ENCODE results near the gene PHLDA3.
A peak's percentile ranks its signal among the peaks of the same experiment; 100 is the strongest.

PHLDA3 gene

GRCh38 chr1:201468844-201469644 is at the start of gene PHLDA3:
TSS of gene PHLDA3 (minus strand) at chr1:201469188. CDS start at chr1:201468786, 402 bp downstream.
- Mint-ChIP-seq H3K27ac (no peak within 1 kb of the TSS), H3K36me3 (no peaks in the 10 kb centered on the region), H3K4me1 (no peaks in the 10 kb centered on the region), H3K27me3 (peaks cover 36% of the 10 kb centered on the region), H3K9me3 (no peaks in the 10 kb centered on the region), H3K4me3 (peak within 1 kb of the TSS; percentile 73)
- no peak for DNase-seq (ENCODE audit: low spot score in 2 of 2)
- ATAC-seq (ENCODE audit: low read depth) = peak; percentile 57

GRCh38 chr1:201518071-201518470 is 49.1 kb upstream of the PHLDA3 start:
- H3K9me3 Mint-ChIP-seq = no peaks in the 10 kb centered on the region
- H3K27ac Mint-ChIP-seq = no peak overlapping the region
- peaks cover 3% of the 10 kb centered on the region for H3K4me1 Mint-ChIP-seq
- peaks cover 25% of the 10 kb centered on the region for H3K36me3 Mint-ChIP-seq
- no peak overlapping the region for H3K4me3 Mint-ChIP-seq
- H3K27me3 Mint-ChIP-seq = no peaks in the 10 kb centered on the region
- DNase-seq (ENCODE audit: low spot score in 2 of 2) (no peak), ATAC-seq (ENCODE audit: low read depth) (no peak)

GRCh38 chr1:201517631-201518030 is 48.6 kb upstream of the PHLDA3 start:
- Mint-ChIP-seq H3K36me3 (peaks cover 25% of the 10 kb centered on the region), H3K9me3 (no peaks in the 10 kb centered on the region), H3K4me3 (no peak overlapping the region), H3K27me3 (no peaks in the 10 kb centered on the region), H3K27ac (no peak overlapping the region), H3K4me1 (peaks cover 3% of the 10 kb centered on the region)
- ATAC-seq (ENCODE audit: low read depth) (no peak), DNase-seq (ENCODE audit: low spot score in 2 of 2) (no peak)

GRCh38 chr1:201516511-201517127 is 47.6 kb upstream of the PHLDA3 start:
- Mint-ChIP-seq H3K36me3 (peaks cover 19% of the 10 kb centered on the region), H3K9me3 (no peaks in the 10 kb centered on the region), H3K27ac (no peak overlapping the region), H3K4me3 (no peak overlapping the region), H3K27me3 (no peaks in the 10 kb centered on the region), H3K4me1 (peaks cover 5% of the 10 kb centered on the region)
- DNase-seq (ENCODE audit: low spot score in 2 of 2) (no peak), ATAC-seq (ENCODE audit: low read depth) (no peak)

GRCh38 chr1:201515895-201516294 is 46.9 kb upstream of the PHLDA3 start:
- Mint-ChIP-seq H3K9me3 (no peaks in the 10 kb centered on the region), H3K27me3 (no peaks in the 10 kb centered on the region), H3K4me1 (peaks cover 5% of the 10 kb centered on the region), H3K4me3 (no peak overlapping the region), H3K27ac (no peak overlapping the region), H3K36me3 (peaks cover 16% of the 10 kb centered on the region)
- DNase-seq (ENCODE audit: low spot score in 2 of 2) (no peak), ATAC-seq (ENCODE audit: low read depth) (no peak)

- H3K4me3 Mint-ChIP-seq = no peak overlapping the region
- H3K36me3 Mint-ChIP-seq = peaks cover 16% of the 10 kb centered on the region
- no peak for DNase-seq (ENCODE audit: low spot score in 2 of 2)
- no peak overlapping the region for H3K27ac Mint-ChIP-seq
- ATAC-seq (ENCODE audit: low read depth) = no peak
- no peaks in the 10 kb centered on the region for H3K27me3 Mint-ChIP-seq
- no peaks in the 10 kb centered on the region for H3K9me3 Mint-ChIP-seq
- H3K4me1 Mint-ChIP-seq = peaks cover 5% of the 10 kb centered on the region
Measured at GRCh38 chr1:201515062-201515750, 46.2 kb upstream of the PHLDA3 start.

GRCh38 chr1:201514466-201514865 is 45.5 kb upstream of the PHLDA3 start:
- no peak for ATAC-seq (ENCODE audit: low read depth)
- no peaks in the 10 kb centered on the region for H3K27me3 Mint-ChIP-seq
- peaks cover 16% of the 10 kb centered on the region for H3K36me3 Mint-ChIP-seq
- H3K4me1 Mint-ChIP-seq = peaks cover 11% of the 10 kb centered on the region
- no peak for DNase-seq (ENCODE audit: low spot score in 2 of 2)
- no peak overlapping the region for H3K27ac Mint-ChIP-seq
- no peak overlapping the region for H3K4me3 Mint-ChIP-seq
- no peaks in the 10 kb centered on the region for H3K9me3 Mint-ChIP-seq

- Mint-ChIP-seq H3K4me1 (peaks cover 14% of the 10 kb centered on the region), H3K27me3 (no peaks in the 10 kb centered on the region), H3K4me3 (no peak overlapping the region), H3K27ac (no peak overlapping the region), H3K9me3 (no peaks in the 10 kb centered on the region), H3K36me3 (peaks cover 16% of the 10 kb centered on the region)
- no peak for DNase-seq (ENCODE audit: low spot score in 2 of 2)
- ATAC-seq (ENCODE audit: low read depth) = no peak
Measured at GRCh38 chr1:201513498-201514243, 44.7 kb upstream of the PHLDA3 start.

GRCh38 chr1:201511941-201512539 is 43.1 kb upstream of the PHLDA3 start:
- Mint-ChIP-seq H3K36me3 (peaks cover 14% of the 10 kb centered on the region), H3K27ac (no peak overlapping the region), H3K4me3 (no peak overlapping the region), H3K4me1 (peaks cover 18% of the 10 kb centered on the region), H3K27me3 (no peaks in the 10 kb centered on the region), H3K9me3 (no peaks in the 10 kb centered on the region)
- no peak for ATAC-seq (ENCODE audit: low read depth)
- DNase-seq (ENCODE audit: low spot score in 2 of 2) = no peak

- no peak for ATAC-seq (ENCODE audit: low read depth)
- Mint-ChIP-seq H3K4me3 (no peak overlapping the region), H3K4me1 (peaks cover 16% of the 10 kb centered on the region), H3K27ac (no peak overlapping the region), H3K36me3 (peaks cover 12% of the 10 kb centered on the region), H3K9me3 (no peaks in the 10 kb centered on the region), H3K27me3 (no peaks in the 10 kb centered on the region)
- no peak for DNase-seq (ENCODE audit: low spot score in 2 of 2)
Measured at GRCh38 chr1:201511396-201511940, 42.5 kb upstream of the PHLDA3 start.

- H3K27ac Mint-ChIP-seq = no peak overlapping the region
- no peak overlapping the region for H3K4me3 Mint-ChIP-seq
- H3K9me3 Mint-ChIP-seq = no peaks in the 10 kb centered on the region
- H3K27me3 Mint-ChIP-seq = no peaks in the 10 kb centered on the region
- no peak for ATAC-seq (ENCODE audit: low read depth)
- no peak for DNase-seq (ENCODE audit: low spot score in 2 of 2)
- peaks cover 10% of the 10 kb centered on the region for H3K36me3 Mint-ChIP-seq
- H3K4me1 Mint-ChIP-seq = peaks cover 21% of the 10 kb centered on the region
Measured at GRCh38 chr1:201510734-201511133, 41.7 kb upstream of the PHLDA3 start.

- H3K4me1 Mint-ChIP-seq = peaks cover 29% of the 10 kb centered on the region
- no peak for ATAC-seq (ENCODE audit: low read depth)
- DNase-seq (ENCODE audit: low spot score in 2 of 2) = no peak
- H3K4me3 Mint-ChIP-seq = no peak overlapping the region
- no peaks in the 10 kb centered on the region for H3K27me3 Mint-ChIP-seq
- peak overlapping the region; percentile 74 for H3K27ac Mint-ChIP-seq
- no peaks in the 10 kb centered on the region for H3K9me3 Mint-ChIP-seq
- peaks cover 5% of the 10 kb centered on the region for H3K36me3 Mint-ChIP-seq
Measured at GRCh38 chr1:201509601-201510374, 40.8 kb upstream of the PHLDA3 start.

- Mint-ChIP-seq H3K4me3 (no peak overlapping the region), H3K4me1 (peaks cover 29% of the 10 kb centered on the region), H3K27ac (peak overlapping the region; percentile 74), H3K9me3 (no peaks in the 10 kb centered on the region), H3K27me3 (no peaks in the 10 kb centered on the region), H3K36me3 (peaks cover under 1% of the 10 kb centered on the region)
- DNase-seq (ENCODE audit: low spot score in 2 of 2) (no peak), ATAC-seq (ENCODE audit: low read depth) (no peak)
Measured at GRCh38 chr1:201508809-201509208, 39.8 kb upstream of the PHLDA3 start.
